ENCODE data around the gene VAPB. TPM values are rescaled to one million over a fixed set of nuclear protein-coding genes. Genes with fewer than 3 reads are reported as not detected.

Gene VAPB
- total and polyA plus RNA-seq, 7 donors: 30.7 to 84.5 (median 64.0) TPM

- H3K27ac ChIP-seq: no peak overlapping the region
- no peak for DNase-seq
- no peaks in the 10 kb centered on the region for H3K4me1 ChIP-seq
- H3K27me3 ChIP-seq (ENCODE audit: insufficient read depth in 3 of 3, low read length in 2 of 3): peaks cover 0 to 15% (median 1%) of the 10 kb centered on the region in 3 donors
- ATAC-seq: no peak
- 82 to 86% (median 83%) methylated on average over 68 of the region's 68 CpGs for WGBS, 3 donors
- no peaks in the 10 kb centered on the region for H3K36me3 ChIP-seq (ENCODE audit: insufficient read depth in 1 of 2, low read depth in 1 of 2)
- H3K9me3 ChIP-seq: no peaks in the 10 kb centered on the region
- TF ChIP-seq CTCF (IDR thresholded peaks at IDR 0.05): no peak
- no peak overlapping the region for H3K4me3 ChIP-seq
- intact Hi-C loops (cut with DNase I): no loop called here
These were observed 77.9 kb downstream of the VAPB start for GRCh38 chr20:58466729-58467571.

GRCh38 chr20:58467572-58468527 is 78.8 kb downstream of the VAPB start:
- Histone ChIP-seq H3K4me3 (no peak overlapping the region), H3K36me3 (ENCODE audit: insufficient read depth in 1 of 2, low read depth in 1 of 2) (no peaks in the 10 kb centered on the region), H3K9me3 (no peaks in the 10 kb centered on the region), H3K27me3 (ENCODE audit: insufficient read depth in 3 of 3, low read length in 2 of 3) (peaks cover 0 to 15% (median 2%) of the 10 kb centered on the region in 3 donors), H3K4me1 (no peaks in the 10 kb centered on the region), H3K27ac (no peak overlapping the region)
- DNase-seq (no peak), ATAC-seq (no peak)
- no peak for TF ChIP-seq CTCF (IDR thresholded peaks at IDR 0.05)
- intact Hi-C loops (cut with DNase I): no loop called here
- 75 to 81% (median 77%) methylated on average over 23 to 28 of the region's 28 CpGs for WGBS, 3 donors

- no peaks in the 10 kb centered on the region for H3K36me3 ChIP-seq (ENCODE audit: insufficient read depth in 1 of 2, low read depth in 1 of 2)
- intact Hi-C loops (cut with DNase I): no loop called here
- TF ChIP-seq CTCF (IDR thresholded peaks at IDR 0.05): no peak
- H3K27me3 ChIP-seq (ENCODE audit: insufficient read depth in 3 of 3, low read length in 2 of 3): peaks cover 0 to 15% (median 2%) of the 10 kb centered on the region in 3 donors
- no peak for ATAC-seq
- H3K4me3 ChIP-seq: no peak overlapping the region
- H3K9me3 ChIP-seq: no peaks in the 10 kb centered on the region
- 57 to 67% (median 59%) methylated on average over 12 of the region's 12 CpGs for whole genome bisulfite sequencing, 3 donors
- no peak for DNase-seq
- H3K27ac ChIP-seq: no peak overlapping the region
- H3K4me1 ChIP-seq: no peaks in the 10 kb centered on the region
These were observed 80.6 kb downstream of the VAPB start for GRCh38 chr20:58469616-58470015.

- WGBS, 3 donors: 75 to 80% (median 77%) methylated on average over 18 to 19 of the region's 19 CpGs
- ATAC-seq (peak in 1 of 4 donors; percentile 29), DNase-seq (no peak)
- H3K4me1 ChIP-seq: no peaks in the 10 kb centered on the region
- H3K36me3 ChIP-seq (ENCODE audit: insufficient read depth in 1 of 2, low read depth in 1 of 2): no peaks in the 10 kb centered on the region
- H3K4me3 ChIP-seq: no peak overlapping the region
- no peaks in the 10 kb centered on the region for H3K9me3 ChIP-seq
- no peak overlapping the region for H3K27ac ChIP-seq
- H3K27me3 ChIP-seq (ENCODE audit: insufficient read depth in 3 of 3, low read length in 2 of 3): peaks cover 0 to 15% (median 2%) of the 10 kb centered on the region in 3 donors
- intact Hi-C loops (cut with DNase I): no loop called here
- no peak for TF ChIP-seq CTCF (IDR thresholded peaks at IDR 0.05)
These were observed 81.5 kb downstream of the VAPB start for GRCh38 chr20:58470336-58471192.

Data from psoas muscle (tissue), 8 donors.